Measurements from ENCODE around the gene THRSP.
"Not testable (repeated sequence)": the region's sequence is repeated elsewhere in the genome, so short reads cannot be mapped to it uniquely, and the experiment has no call there.

THRSP gene

GRCh38 chr11:78082146-78082545 is 18.5 kb downstream of the THRSP start:
- Histone ChIP-seq H3K27me3 (replicated peaks) (no peaks in the 10 kb centered on the region), H3K4me3 (ENCODE audit: low read depth, low read length) (no peak overlapping the region), H3K36me3 (replicated peaks) (no peaks in the 10 kb centered on the region), H3K27ac (no peak overlapping the region)
- DNase-seq: no peak
- no peak for TF ChIP-seq CTCF (IDR thresholded peaks at IDR 0.05; ENCODE audit: low read depth, low read length, missing control alignments)
- in situ Hi-C loops (cut with HindIII; ENCODE audit: low pct_ligation_motif_present, low sequenced_read_pairs): no loop called here

- Histone ChIP-seq H3K27me3 (replicated peaks) (no peaks in the 10 kb centered on the region), H3K4me3 (ENCODE audit: low read depth, low read length) (no peak overlapping the region), H3K36me3 (replicated peaks) (no peaks in the 10 kb centered on the region), H3K27ac (no peak overlapping the region)
- in situ Hi-C loops (cut with HindIII; ENCODE audit: low pct_ligation_motif_present, low sequenced_read_pairs): no loop called here
- no peak for DNase-seq
- no peak for TF ChIP-seq CTCF (IDR thresholded peaks at IDR 0.05; ENCODE audit: low read depth, low read length, missing control alignments)
Measured at GRCh38 chr11:78083021-78083420, 19.4 kb downstream of the THRSP start.

GRCh38 chr11:78084506-78084905 is 20.8 kb downstream of the THRSP start:
- DNase-seq; H3K27ac ChIP-seq; H3K36me3 ChIP-seq (replicated peaks); in situ Hi-C loops (cut with HindIII; ENCODE audit: low pct_ligation_motif_present, low sequenced_read_pairs); H3K27me3 ChIP-seq (replicated peaks); H3K4me3 ChIP-seq (ENCODE audit: low read depth, low read length): not testable (repeated sequence)

- Histone ChIP-seq H3K27me3 (replicated peaks) (no peaks in the 10 kb centered on the region), H3K27ac (no peak overlapping the region), H3K4me3 (ENCODE audit: low read depth, low read length) (no peak overlapping the region), H3K36me3 (replicated peaks) (no peaks in the 10 kb centered on the region)
- TF ChIP-seq CTCF (IDR thresholded peaks at IDR 0.05; ENCODE audit: low read depth, low read length, missing control alignments): no peak
- in situ Hi-C loops (cut with HindIII; ENCODE audit: low pct_ligation_motif_present, low sequenced_read_pairs): no loop called here
- DNase-seq: no peak
Measured at GRCh38 chr11:78085972-78086371, 22.3 kb downstream of the THRSP start.

GRCh38 chr11:78086521-78087074 is 22.9 kb downstream of the THRSP start:
- in situ Hi-C loops (cut with HindIII; ENCODE audit: low pct_ligation_motif_present, low sequenced_read_pairs); H3K4me3 ChIP-seq (ENCODE audit: low read depth, low read length); H3K27ac ChIP-seq; H3K36me3 ChIP-seq (replicated peaks); DNase-seq; H3K27me3 ChIP-seq (replicated peaks): not testable (repeated sequence)

- no peak for DNase-seq
Measured at GRCh38 chr11:78094250-78094649, 30.6 kb downstream of the THRSP start.

More at GRCh38 chr11:78094250-78094649, 30.6 kb downstream of the THRSP start:
- no peak overlapping the region for H3K27ac ChIP-seq
- no peaks in the 10 kb centered on the region for H3K36me3 ChIP-seq (replicated peaks)
- no peak for TF ChIP-seq CTCF (IDR thresholded peaks at IDR 0.05; ENCODE audit: low read depth, low read length, missing control alignments)
- no peaks in the 10 kb centered on the region for H3K27me3 ChIP-seq (replicated peaks)
- in situ Hi-C loops (cut with HindIII; ENCODE audit: low pct_ligation_motif_present, low sequenced_read_pairs): no loop called here
- H3K4me3 ChIP-seq (ENCODE audit: low read depth, low read length): no peak overlapping the region

Data from brain microvascular endothelial cell (primary cell).